Measurements from ENCODE around the gene DOCK9. TPM values are rescaled to one million over a fixed set of nuclear protein-coding genes. Genes with fewer than 3 reads are reported as not detected.

Gene DOCK9
- total RNA-seq, 1 experiment from 2014 or later, result 2.1 TPM

GRCh38 chr13:98942485-98942884 is 35.4 kb downstream of the DOCK9 start:
- no peak for DNase-seq
- Histone ChIP-seq H3K36me3 (no peaks in the 10 kb centered on the region), H3K27me3 (no peaks in the 10 kb centered on the region), H3K9me3 (no peaks in the 10 kb centered on the region), H3K4me3 (no peak overlapping the region)

- DNase-seq, result no peak
- Histone ChIP-seq H3K36me3 (no peaks in the 10 kb centered on the region), H3K27me3 (no peaks in the 10 kb centered on the region), H3K9me3 (no peaks in the 10 kb centered on the region), H3K4me3 (no peak overlapping the region)
Measured at GRCh38 chr13:98941536-98941935, 36.3 kb downstream of the DOCK9 start.

- no peaks in the 10 kb centered on the region for H3K36me3 ChIP-seq
- H3K9me3 ChIP-seq, result no peaks in the 10 kb centered on the region
- H3K27me3 ChIP-seq, result no peaks in the 10 kb centered on the region
- no peak for DNase-seq
- no peak overlapping the region for H3K4me3 ChIP-seq
Measured at GRCh38 chr13:98941126-98941525, 36.7 kb downstream of the DOCK9 start.

GRCh38 chr13:98940325-98941001 is 37.4 kb downstream of the DOCK9 start:
- no peak overlapping the region for H3K4me3 ChIP-seq
- no peak for DNase-seq
- no peaks in the 10 kb centered on the region for H3K9me3 ChIP-seq
- H3K27me3 ChIP-seq, result no peaks in the 10 kb centered on the region
- no peaks in the 10 kb centered on the region for H3K36me3 ChIP-seq

- DNase-seq, result no peak
- no peaks in the 10 kb centered on the region for H3K36me3 ChIP-seq
- no peak overlapping the region for H3K4me3 ChIP-seq
- H3K27me3 ChIP-seq, result no peaks in the 10 kb centered on the region
- no peaks in the 10 kb centered on the region for H3K9me3 ChIP-seq
Measured at GRCh38 chr13:98939660-98940191, 38.1 kb downstream of the DOCK9 start.

- Histone ChIP-seq H3K4me3 (no peak overlapping the region), H3K9me3 (no peaks in the 10 kb centered on the region), H3K36me3 (no peaks in the 10 kb centered on the region), H3K27me3 (no peaks in the 10 kb centered on the region)
- DNase-seq, result no peak
Measured at GRCh38 chr13:98938801-98939200, 39.1 kb downstream of the DOCK9 start.

- Histone ChIP-seq H3K27me3 (no peaks in the 10 kb centered on the region), H3K4me3 (no peak overlapping the region), H3K36me3 (no peaks in the 10 kb centered on the region), H3K9me3 (no peaks in the 10 kb centered on the region)
- DNase-seq, result no peak
Measured at GRCh38 chr13:98937911-98938381, 39.9 kb downstream of the DOCK9 start.

GRCh38 chr13:98934243-98934642 is 43.6 kb downstream of the DOCK9 start:
- DNase-seq, result no peak
- no peaks in the 10 kb centered on the region for H3K9me3 ChIP-seq
- H3K4me3 ChIP-seq, result no peak overlapping the region
- no peaks in the 10 kb centered on the region for H3K27me3 ChIP-seq
- no peaks in the 10 kb centered on the region for H3K36me3 ChIP-seq

- no peaks in the 10 kb centered on the region for H3K36me3 ChIP-seq
- no peaks in the 10 kb centered on the region for H3K9me3 ChIP-seq
- no peak for DNase-seq
- H3K4me3 ChIP-seq, result no peak overlapping the region
- no peaks in the 10 kb centered on the region for H3K27me3 ChIP-seq
Measured at GRCh38 chr13:98930151-98930591, 47.7 kb downstream of the DOCK9 start.

- peak; percentile 75 for DNase-seq
- no peak overlapping the region for H3K4me3 ChIP-seq
- H3K36me3 ChIP-seq, result no peaks in the 10 kb centered on the region
- H3K9me3 ChIP-seq, result no peaks in the 10 kb centered on the region
- no peaks in the 10 kb centered on the region for H3K27me3 ChIP-seq
Measured at GRCh38 chr13:98927951-98928927, 49.6 kb downstream of the DOCK9 start.

- DNase-seq, result no peak
- Histone ChIP-seq H3K9me3 (no peaks in the 10 kb centered on the region), H3K36me3 (no peaks in the 10 kb centered on the region), H3K27me3 (no peaks in the 10 kb centered on the region), H3K4me3 (no peak overlapping the region)
Measured at GRCh38 chr13:98925949-98926348, 51.9 kb downstream of the DOCK9 start.

GRCh38 chr13:98923641-98924397 is 54.0 kb downstream of the DOCK9 start:
- DNase-seq, result no peak
- Histone ChIP-seq H3K4me3 (no peak overlapping the region), H3K27me3 (no peaks in the 10 kb centered on the region), H3K9me3 (no peaks in the 10 kb centered on the region), H3K36me3 (no peaks in the 10 kb centered on the region)

GRCh38 chr13:98922306-98922705 is 55.6 kb downstream of the DOCK9 start:
- H3K27me3 ChIP-seq, result no peaks in the 10 kb centered on the region
- no peak overlapping the region for H3K4me3 ChIP-seq
- H3K36me3 ChIP-seq, result no peaks in the 10 kb centered on the region
- H3K9me3 ChIP-seq, result no peaks in the 10 kb centered on the region
- DNase-seq, result no peak

GRCh38 chr13:98921786-98922185 is 56.1 kb downstream of the DOCK9 start:
- no peaks in the 10 kb centered on the region for H3K9me3 ChIP-seq
- H3K36me3 ChIP-seq, result no peaks in the 10 kb centered on the region
- H3K4me3 ChIP-seq, result no peak overlapping the region
- DNase-seq, result no peak
- H3K27me3 ChIP-seq, result no peaks in the 10 kb centered on the region

GRCh38 chr13:98921015-98921580 is 56.8 kb downstream of the DOCK9 start:
- H3K9me3 ChIP-seq, result no peaks in the 10 kb centered on the region
- no peaks in the 10 kb centered on the region for H3K36me3 ChIP-seq
- H3K27me3 ChIP-seq, result no peaks in the 10 kb centered on the region
- no peak for DNase-seq
- no peak overlapping the region for H3K4me3 ChIP-seq

- Histone ChIP-seq H3K4me3 (no peak overlapping the region), H3K27me3 (no peaks in the 10 kb centered on the region), H3K36me3 (no peaks in the 10 kb centered on the region), H3K9me3 (no peaks in the 10 kb centered on the region)
- DNase-seq, result no peak
Measured at GRCh38 chr13:98919566-98919965, 58.3 kb downstream of the DOCK9 start.

Measured in MG63 (cell line).